Heart left ventricle (tissue), 13 donors: Measurements from ENCODE around the gene BMP2.

ENCODE experiments used
- CTCF ChIP-seq, 12 donors: fragments of 200-600 bp; sonication (generic) in 4 of 12; IDR thresholded peaks; one replicate each; pipeline versions ENCODE4 v1.5.0 to v1.8.0; 2018 to 2022; ENCODE audit warnings: antibody characterized with exemption in 12 of 12, mild to moderate bottlenecking in 5 of 12
- POLR2A ChIP-seq, 2 donors: fragments of 450-650 bp; IDR thresholded peaks; one replicate each; pipeline ENCODE4 v1.6.1; 2017; ENCODE audit warnings: antibody characterized with exemption in 2 of 2, mild to moderate bottlenecking in 2 of 2, moderate library complexity in 2 of 2
- donor health status: ischemic (EF 13 %, LVEDD 7.1; RV severe dilation, severe dysfunction).
- donor health status: DM: no; HTN: yes; CAD: no.
- donor health status: DM: no; HTN: no; CAD: no.
- donor health status: ischemic (EF 25% LVEDD 6.9; RV normal size, moderate dysfunction).
- donor health status: ischemic (EF 25% LVEDD 5.7; RV mildly dilated, moderate dysfunction).
- donor health status: ischemic (EF 35%, LVEDD 5.7; RV mildly dilated, moderate dysfunction).
- donor health status: nonischemic (EF 11% LVEDD 7.7; RV severe dilation, severe dysfunction).
- donor health status: DM: yes; HTN: yes; CAD: no.
- donor health status: PGD.
- donor health status: ischemic (EF 29% LVEDD 5.4; RV normal size, mild dysfunction).
- donor health status: nonischemic (EF 23%, LVEDD 6.1; RV moderate dilation, normal function).

DNA sequence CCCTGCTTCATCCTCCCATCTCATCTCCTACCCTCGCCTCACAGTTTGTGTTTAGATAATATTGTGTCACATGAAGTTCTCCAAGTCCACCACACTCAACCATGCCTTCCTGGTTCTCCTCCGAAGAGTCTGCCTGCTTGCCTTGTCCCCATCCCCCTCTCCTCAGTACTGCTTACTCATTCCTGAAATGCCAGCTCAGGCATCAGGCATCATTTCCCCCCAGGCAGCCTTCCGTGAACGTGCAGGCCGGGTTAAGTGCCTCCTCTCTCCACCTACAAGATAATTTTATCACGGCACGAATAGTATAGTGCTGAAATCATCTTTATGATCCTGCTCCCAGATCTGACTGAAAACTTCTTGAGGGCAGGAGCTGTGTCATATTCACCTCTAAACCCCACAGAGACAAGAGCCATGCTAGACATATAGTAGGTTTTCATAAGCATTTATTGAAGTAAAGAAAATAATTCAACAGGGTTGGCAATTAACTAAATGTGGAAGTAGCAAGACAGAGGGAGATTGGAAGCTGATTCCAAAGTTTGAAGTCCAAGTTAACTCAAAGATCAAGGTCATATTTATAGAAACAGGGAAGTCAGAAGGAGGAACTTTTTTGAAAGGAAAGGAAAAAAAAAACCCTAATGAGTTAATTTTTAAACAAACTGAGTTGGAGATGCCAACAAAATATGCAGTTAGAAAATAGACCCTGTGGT is 48.7 kb upstream of the BMP2 start:
- no peak for TF ChIP-seq POLR2A (IDR thresholded peaks at IDR 0.05)
- no peak for TF ChIP-seq CTCF (IDR thresholded peaks at IDR 0.05)
